NCI-H1436 (cell line): ENCODE data around the gene APCDD1L.
"Not testable (repeated sequence)": the region's sequence is repeated elsewhere in the genome, so short reads cannot be mapped to it uniquely, and the experiment has no call there.

Experiments
- DNase-seq: peaks from one replicate; lab custom pipeline; 2025; lab: John Stamatoyannopoulos, UW

Gene APCDD1L

DNA sequence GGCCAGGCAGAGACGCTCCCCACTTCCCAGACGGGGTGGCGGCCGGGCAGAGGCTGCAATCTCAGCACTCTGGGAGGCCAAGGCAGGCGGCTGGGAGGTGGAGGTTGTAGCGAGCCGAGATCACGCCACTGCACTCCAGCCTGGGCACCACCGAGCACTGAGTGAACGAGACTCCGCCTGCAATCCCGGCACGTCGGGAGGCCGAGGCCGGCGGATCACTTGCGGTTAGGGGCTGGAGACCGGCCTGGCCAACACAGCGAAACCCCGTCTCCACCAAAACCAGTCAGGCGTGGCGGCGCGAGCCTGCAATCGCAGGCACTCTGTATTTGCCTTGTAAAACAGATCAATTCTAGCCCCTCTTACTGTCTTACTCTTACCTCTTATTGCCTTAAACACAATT lies 100.4 kb downstream of the APCDD1L start:
- not testable (repeated sequence) for DNase-seq

DNA sequence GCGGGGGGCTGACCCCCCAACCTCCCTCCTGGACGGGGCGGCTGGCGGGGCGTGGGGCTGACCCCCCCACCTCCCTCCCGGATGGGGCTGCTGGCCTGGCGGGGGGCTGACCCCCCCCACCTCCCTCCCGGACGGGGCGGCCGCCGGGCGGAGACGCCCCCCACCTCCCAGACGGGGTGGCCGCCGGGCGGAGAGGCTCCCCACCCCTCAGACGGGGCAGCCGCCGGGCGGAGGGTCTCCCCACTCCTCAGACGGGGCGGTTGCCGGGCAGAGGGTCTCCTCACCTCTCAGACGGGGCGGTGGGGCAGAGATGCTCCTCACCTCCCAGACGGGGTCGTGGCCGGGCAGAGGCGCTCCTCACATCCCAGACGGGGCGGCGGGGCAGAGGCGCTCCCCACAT lies 101.0 kb downstream of the APCDD1L start:
- DNase-seq, result not testable (repeated sequence)
